CD4-positive, alpha-beta T cell treated with Interleukin-17A for 1 hour (primary cell): ENCODE results near the gene DOK3.
"Not testable (repeated sequence)": the region's sequence is repeated elsewhere in the genome, so short reads cannot be mapped to it uniquely, and the experiment has no call there.

Experiments used
- DNase-seq: peaks from one replicate; pipeline ENCODE4 v3.0.0-alpha.2; 2020

Gene DOK3

GRCh38 chr5:177534433-177534832, 24.8 kb upstream of the DOK3 start:
- not testable (repeated sequence) for DNase-seq

GRCh38 chr5:177531209-177531940, 21.7 kb upstream of the DOK3 start:
- no peak for DNase-seq

GRCh38 chr5:177530638-177531037, 21.0 kb upstream of the DOK3 start:
- no peak for DNase-seq

- no peak for DNase-seq
Observed at GRCh38 chr5:177529247-177530203, 19.9 kb upstream of the DOK3 start.

- DNase-seq = no peak
Observed at GRCh38 chr5:177528631-177529030, 19.0 kb upstream of the DOK3 start.

- DNase-seq = no peak
Observed at GRCh38 chr5:177527595-177527994, 18.0 kb upstream of the DOK3 start.

GRCh38 chr5:177526791-177527190, 17.2 kb upstream of the DOK3 start:
- no peak for DNase-seq

GRCh38 chr5:177526191-177526590, 16.6 kb upstream of the DOK3 start:
- DNase-seq = no peak

GRCh38 chr5:177524941-177525655, 15.5 kb upstream of the DOK3 start:
- no peak for DNase-seq

GRCh38 chr5:177524539-177524900, 14.9 kb upstream of the DOK3 start:
- no peak for DNase-seq

- DNase-seq = no peak
Observed at GRCh38 chr5:177523711-177524538, 14.3 kb upstream of the DOK3 start.

- no peak for DNase-seq
Observed at GRCh38 chr5:177520916-177521513, 11.4 kb upstream of the DOK3 start.

GRCh38 chr5:177520271-177520670, 10.6 kb upstream of the DOK3 start:
- no peak for DNase-seq

GRCh38 chr5:177519463-177520235, 10.0 kb upstream of the DOK3 start:
- DNase-seq = no peak

GRCh38 chr5:177516601-177517568, 7.3 kb upstream of the DOK3 start, which contains the start of gene DDX41:
Gene DDX41 (minus strand): TSS chr5:177516961. CDS start chr5:177516945, 16 bp downstream.
- DNase-seq = peak; percentile 97

- no peak for DNase-seq
Observed at GRCh38 chr5:177515580-177515979, 6.0 kb upstream of the DOK3 start.

GRCh38 chr5:177514541-177514940, 4.9 kb upstream of the DOK3 start:
- DNase-seq = no peak

- DNase-seq = no peak
Observed at GRCh38 chr5:177513500-177513899, 3.9 kb upstream of the DOK3 start.

- DNase-seq = no peak
Observed at GRCh38 chr5:177512736-177513380, 3.2 kb upstream of the DOK3 start.
